ENCODE data around the gene RHBDD1.

RHBDD1 gene

DNA sequence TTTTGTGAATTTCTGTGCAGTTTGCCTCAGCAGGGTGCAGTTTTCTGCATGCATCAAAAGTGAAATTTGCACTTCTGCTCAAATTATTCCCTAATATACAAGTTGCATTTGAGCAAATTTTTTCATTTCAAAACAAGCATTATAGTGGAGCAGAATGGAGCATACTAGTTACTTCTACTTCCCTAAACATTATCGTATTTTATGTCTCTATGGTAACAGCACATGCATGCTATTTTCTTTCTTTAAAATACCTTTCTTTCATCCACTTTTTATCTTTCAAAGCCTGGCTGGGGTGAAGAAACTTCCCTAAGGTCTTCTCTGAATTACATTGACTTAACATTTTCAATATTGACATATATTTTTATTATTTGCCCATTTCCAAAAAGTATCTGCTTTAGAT lies 11.2 kb downstream of the RHBDD1 start:
- no peak for DNase-seq

DNA sequence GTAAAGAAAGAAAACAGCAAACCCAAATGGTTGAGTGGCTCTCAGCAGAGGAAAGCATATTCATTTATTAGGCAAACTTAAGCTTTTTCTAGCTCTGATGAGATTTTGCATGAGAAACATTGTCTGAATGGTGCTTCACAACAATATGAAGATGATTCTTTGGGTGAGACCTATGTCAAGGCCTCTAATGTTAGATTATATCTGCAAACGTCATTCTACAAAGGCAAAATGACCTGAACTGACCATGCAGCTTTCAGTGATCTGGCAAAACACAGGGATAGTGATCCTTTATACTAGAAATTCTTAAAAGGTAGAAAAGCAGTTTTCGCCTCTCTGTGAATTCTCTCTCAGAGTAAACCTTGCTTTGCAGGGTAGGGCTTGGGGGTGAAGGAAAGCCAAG lies 11.7 kb downstream of the RHBDD1 start:
- no peak for DNase-seq

DNA sequence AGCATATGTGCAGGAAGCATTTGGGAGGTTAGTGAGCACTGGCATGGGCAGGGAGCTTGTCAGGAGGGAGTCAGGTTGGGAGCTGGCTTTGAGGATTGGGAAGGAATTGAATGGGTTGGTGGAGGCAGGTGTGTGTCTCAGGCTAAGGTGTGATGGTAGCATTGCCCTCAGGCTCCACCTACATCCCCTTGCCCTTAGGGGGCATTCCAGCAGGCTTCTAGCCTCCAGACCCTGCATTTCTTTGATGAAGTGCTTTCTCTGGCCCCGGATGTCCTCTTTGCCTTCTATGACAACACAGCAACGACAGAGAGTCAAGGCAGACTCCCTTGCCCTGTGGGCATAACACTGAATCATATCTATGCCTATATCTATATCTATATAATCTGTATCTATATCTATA lies 13.5 kb downstream of the RHBDD1 start:
- DNase-seq, result no peak

DNA sequence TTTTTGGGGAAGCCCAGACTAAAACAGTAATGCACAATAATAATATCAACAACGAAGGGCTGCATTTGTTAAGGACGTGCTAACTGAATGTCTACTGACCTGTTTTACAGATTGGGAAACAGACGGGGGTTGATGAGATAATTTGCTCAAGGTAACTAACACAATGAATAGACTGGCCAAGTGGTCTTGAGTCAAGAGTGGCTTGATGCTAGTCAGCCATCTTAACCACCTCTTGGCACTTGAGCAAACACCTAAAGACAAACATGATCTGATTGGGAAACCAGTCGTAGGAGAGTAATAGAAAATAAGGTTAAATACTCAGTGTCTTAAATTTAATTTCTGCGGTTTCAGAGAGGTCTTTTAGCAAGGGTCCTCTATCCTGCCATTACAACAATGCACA lies 14.2 kb downstream of the RHBDD1 start:
- no peak for DNase-seq

DNA sequence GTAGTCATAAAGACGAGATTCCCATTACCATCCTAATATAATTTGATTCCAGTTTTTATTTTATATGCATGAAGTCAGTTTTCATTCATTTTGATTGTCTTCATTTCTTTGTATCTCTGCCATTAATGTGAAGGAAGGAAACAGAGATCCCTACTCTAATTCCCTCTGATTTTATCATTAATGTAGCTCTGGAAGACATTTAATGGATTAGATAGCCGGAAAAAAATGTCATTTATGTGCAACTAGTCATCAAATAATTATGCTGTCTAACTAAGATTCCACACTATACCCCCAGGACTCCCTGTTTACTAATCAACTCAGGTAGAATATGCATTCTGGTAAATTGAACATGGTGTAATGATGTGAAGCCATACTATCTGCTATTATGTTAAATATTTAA lies 19.9 kb downstream of the RHBDD1 start:
- no peak for DNase-seq

DNA sequence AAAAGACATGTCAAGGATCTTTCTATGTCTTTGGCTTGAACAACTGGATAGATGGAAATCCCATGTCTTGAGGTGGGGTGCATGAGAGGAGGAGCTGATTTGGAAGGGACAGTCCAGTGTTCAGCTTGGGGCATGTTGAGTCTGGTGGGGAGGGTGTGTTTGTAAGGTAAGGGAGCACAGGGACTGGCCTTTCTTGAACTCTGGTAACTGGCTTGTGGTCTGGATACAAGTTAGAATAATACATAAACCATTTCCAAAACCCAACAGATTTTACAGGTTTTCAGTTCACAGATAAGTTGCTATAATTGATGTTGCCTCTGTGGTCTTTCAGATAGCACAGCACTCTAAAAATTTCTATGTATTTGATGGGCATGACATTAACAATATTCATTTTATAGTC lies 24.2 kb downstream of the RHBDD1 start:
- DNase-seq, result no peak

DNA sequence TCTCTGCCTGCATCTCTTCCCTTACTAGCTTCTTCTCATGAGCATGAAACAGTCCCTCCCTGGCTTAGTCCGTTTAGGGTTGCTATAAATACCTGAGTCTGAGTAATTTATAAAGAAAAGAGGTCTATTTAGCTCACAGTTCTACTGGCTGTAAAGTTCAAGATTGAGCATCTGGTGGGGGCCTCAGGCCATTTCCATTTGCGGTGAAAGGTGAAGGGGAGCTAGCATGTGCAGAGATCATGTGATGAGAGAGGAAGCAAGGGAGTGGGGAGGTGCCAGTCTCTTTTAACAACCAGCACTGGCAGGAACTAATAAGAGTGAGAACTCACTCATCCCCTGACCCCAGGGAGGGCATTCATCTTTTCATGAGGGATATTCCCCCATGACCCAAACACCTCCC lies 26.8 kb downstream of the RHBDD1 start:
- no peak for DNase-seq

DNA sequence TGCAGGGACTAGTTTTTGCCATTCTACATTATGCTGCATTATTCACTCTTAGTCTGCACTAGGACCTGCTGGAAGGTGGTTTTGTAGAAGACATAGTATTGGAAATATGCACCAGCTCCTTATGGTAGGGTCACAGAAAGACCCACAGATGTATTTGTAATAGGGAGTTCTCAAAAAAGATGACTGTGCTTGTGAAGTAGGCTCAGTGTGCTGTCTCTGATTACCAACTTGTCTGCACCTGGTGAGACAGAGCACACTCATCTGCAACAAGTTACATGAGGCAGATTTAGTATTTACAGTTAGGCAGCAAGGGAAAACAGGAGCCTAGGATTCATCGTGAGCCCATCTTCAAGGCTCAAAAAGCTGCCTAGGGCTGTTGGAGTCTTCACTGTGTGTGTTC lies 29.4 kb downstream of the RHBDD1 start:
- no peak for DNase-seq

DNA sequence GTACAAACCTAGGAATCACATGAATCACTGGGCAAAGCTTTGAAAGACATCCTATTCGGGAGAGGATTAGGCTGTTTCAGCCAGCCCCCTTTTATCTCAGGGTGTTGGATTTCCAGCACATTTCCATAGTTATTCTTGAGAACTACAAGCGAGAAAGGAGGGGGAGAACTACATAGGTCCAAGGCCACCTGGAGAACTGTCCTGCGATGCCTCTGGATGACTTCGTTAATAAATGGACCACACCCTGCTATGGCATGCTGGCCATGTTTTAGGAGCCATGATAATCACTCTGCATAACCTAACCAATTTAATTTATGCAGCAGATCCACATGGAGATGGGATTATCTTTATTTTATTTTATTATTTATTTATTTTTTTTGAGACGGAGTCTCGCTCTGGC lies 29.9 kb downstream of the RHBDD1 start:
- DNase-seq, result no peak

DNA sequence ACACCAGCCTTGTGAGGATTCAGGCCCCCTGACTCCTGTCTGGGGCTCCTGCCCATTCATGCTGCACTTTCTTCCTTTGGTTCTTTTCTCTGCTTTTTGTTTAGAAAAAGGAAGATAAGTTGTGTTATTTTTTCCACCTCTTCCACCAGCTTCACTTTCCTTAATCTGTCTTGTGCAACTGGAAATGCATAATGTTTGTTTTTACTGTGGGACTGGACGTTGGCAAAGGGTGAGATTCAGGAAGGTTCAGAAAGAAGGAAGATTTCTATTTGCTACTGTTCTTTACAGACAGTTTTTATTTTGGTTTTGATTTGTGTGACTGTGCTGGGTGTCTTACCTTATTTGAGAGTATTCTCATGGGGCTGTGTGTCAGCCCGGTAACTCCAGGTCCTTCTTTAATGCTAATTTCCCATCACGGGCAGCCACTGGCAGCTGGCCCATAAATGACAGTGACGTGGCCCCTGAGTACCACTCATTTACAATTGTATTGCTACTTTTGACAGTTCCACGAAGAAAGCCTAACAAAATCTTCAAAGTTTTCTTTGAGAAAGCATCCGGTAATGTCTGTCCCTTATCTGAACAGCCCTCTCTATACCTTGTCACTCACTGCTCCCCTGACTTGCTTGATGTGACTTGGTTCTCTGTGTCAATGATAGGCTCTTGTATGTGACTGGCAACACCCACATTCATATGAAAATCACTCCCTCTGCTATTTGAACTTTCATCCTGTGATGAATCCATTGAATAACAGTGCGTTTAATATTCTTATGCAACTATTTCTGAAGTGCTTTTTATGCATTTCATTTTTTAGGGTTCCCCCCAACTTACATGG lies 32.7 kb downstream of the RHBDD1 start:
- DNase-seq, result no peak

DNA sequence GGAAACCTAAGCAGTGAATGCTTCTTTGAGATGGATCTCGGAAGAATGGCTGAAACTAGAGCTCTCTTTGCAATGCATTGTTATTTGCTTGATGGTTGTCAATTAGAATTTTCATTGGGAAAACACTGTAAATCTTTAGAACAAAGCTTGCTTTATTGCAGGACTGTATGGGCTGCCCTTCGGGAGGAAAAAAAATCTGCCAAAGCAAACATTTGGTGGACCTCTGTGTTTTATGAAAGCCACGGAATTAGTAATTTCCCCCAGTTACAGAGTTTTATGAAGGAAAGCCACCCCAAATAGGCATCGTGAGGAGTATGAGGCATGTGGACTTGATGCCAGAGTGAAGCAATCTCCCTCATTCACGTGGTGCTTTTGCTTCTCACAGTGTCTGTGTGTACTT lies 33.5 kb downstream of the RHBDD1 start:
- no peak for DNase-seq

DNA sequence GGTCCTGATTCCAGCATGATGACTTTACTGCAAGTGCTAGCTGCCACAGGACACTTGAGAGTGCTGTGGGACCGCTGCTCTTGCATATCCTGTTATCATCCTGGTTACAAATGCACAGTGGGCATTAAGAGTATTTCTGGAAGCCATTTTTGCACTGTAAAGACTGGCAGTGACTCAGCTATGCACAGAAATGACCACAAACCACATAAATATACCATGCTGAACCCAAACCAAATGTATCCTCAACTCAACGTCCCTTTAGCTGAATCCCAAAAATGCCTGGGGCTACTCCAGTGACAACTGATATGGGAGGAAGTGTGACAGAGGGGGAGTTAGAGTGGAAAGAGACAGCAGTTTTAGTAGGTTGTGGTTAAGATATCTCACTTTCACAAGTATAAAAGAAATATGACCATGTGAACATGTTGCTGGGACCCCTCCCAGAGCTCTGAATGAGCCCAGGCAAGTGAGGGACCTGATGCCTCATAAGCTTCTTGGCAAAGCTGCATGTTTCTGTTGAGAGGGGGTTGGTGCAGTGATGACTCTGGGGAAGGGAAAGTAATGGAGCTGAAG lies 37.3 kb downstream of the RHBDD1 start:
- peak; percentile 31 to 32 for DNase-seq

DNA sequence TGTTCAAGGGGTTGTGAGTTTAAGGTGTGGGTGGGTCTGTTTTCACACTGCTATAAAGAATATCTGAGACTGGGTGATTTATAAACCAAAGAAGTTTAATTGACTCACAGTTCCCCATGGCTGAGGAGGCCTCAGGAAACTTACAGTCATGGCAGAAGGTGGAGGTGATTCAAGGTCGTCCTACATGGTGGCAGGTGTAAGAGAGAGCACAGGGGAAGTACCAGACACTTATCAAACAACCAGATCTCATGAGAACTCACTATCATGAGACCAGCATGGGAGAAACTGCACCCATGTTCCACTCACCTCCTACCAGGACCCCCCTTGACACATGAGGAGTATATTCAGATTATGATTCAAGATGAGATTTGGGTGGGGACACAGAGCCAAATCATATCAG lies 38.0 kb downstream of the RHBDD1 start:
- no peak for DNase-seq

DNA sequence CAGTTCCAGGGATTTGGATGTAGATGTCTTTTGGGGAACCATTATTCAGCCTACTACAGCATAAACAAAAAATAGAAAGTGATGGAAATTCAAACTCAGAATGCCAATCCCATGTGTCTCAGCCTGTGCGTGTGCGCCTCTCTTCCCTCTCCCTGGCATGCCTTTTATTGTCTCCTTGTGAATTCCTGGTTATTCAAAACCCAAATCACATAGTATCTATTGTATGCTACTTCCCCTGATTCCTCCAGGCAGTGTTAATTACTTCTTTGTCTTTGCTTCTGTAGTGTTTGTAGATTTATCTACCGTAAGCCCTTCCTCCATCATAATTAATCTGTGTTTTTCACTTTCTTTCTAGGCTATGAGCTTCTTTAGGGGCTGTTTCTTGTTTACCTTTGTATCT lies 38.9 kb downstream of the RHBDD1 start:
- DNase-seq, result no peak

DNA sequence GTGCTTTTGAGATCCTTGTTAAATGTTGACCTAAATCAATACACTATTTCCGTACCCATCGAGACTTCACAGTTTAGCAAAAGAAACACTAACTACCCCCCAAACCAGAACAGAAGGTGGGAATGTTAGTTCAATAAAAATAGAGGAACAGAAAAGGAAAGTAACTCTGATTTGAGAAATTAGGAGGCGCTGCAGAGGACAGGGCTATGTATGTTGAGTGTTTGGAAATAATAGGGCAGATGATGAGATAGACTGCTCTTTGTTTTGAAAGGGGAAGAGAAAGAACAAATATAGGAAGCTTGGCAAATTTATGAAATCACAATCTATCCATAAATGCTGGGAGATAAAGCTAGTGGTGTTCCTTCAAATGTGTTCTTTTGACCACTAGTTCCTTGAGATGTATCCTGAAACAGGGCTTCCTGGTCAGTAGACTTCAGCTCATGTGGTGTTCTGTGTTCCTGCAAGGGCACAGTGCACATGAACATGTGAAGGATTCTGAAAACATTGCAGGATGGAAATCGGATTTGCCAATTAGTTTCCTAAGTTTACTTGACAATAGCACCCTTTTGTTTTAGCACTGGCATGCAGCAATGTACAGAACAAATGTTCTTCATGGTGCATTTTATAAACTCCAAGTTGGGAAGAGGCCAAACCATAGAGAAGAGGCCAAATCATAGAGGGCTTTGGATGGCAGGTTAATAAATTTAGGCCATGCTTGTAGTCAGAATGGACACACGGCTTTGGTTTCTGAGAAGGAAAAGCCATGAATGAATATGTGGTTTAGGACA lies 39.8 kb downstream of the RHBDD1 start:
- DNase-seq, result no peak

DNA sequence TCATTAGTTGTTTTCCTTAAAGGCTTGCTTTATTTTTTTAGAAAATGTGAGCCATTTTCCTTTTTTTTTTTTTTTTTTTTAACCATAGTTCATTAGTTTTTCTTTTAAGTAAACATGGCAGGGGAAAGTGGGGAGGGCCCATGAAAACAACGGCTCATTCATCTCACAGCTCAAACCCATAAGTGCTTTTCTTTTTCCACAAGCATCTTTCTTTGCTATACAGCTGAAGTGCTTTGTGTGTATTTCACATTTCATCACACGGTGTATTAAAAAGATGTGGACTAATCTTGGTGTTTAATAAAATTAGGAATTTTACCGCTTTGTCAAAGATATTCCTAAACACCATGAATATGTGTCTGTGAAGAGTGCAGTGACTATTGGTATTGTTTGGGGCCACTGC lies 41.6 kb downstream of the RHBDD1 start:
- no peak for DNase-seq

DNA sequence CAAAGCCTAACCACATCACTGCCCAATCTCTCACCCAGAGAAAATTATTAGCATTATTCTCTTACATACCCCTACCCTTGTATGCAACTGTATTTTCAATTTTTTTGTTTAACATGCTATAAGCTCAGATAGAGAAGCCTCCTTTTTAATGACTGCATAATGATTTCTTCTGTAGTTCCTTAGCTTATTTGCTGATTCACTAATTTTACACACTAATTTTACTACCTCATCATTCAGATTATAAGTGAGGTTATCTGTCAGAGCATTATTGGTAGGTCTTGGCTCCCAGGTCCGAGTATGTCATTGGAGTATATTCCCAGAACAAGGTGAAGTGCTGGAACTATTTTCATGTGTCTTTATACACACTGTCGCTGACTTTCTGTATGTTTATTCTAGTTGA lies 45.4 kb downstream of the RHBDD1 start:
- no peak for DNase-seq

DNA sequence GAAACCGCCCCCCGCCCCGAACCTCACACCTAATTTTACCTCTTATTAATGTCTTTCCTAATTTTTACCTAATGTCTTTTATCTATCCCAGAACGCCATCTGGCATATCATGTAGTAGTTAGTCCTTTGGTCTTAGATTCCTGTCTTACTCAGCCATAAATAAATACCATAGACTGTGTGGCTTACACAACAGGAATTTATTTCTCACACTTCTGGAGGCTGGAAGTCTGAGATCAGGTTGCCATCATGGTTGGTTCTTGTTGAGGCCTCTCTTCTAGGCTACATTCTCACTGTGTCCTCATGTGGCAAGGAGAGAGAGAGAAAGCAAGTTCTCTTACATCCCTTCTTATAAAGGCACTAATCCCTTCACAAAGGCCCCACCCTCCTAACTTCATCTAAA lies 46.8 kb downstream of the RHBDD1 start:
- DNase-seq, result no peak

DNA sequence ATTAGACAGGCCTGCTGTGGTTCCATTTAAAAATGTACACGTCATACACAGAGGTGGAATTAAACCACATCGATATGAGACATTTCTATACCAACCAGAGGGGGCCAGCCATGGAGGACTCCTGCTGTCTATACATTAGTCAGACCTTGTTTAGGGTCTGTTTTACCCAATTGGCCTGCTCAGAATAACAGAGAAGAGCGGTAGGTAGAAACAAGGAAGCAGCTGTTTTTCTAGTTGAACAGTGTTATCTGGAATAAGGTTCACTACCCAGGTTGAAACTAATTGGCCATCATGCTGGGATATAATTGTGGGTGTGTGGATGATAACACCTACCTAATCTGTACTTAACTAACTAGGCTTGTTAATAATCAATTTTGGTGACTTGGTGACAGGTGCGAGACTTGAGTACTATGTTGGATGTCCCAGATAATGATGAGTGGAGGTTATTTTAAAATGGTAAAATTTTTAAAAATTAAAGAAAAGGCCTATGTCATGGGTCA lies 47.5 kb downstream of the RHBDD1 start:
- DNase-seq, result no peak

DNA sequence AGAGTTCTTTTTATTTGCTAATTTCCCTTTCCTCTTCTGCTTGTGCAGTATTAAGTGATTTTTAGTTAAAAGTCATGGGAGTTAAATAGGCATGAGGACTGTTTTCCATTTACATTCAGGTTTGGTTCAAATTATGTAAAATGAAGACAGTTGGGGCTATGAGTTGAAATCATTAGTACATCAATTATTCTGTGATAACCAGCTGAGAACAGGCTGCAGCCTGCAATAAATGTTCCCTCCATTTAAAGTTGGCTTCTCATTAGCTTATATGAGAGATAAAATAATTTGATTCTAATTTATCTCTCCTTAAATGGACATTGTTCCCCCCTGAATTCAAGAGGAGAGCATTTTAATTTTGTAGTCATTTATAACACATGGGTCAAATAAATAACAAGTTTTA lies 48.3 kb downstream of the RHBDD1 start:
- no peak for DNase-seq

DNA sequence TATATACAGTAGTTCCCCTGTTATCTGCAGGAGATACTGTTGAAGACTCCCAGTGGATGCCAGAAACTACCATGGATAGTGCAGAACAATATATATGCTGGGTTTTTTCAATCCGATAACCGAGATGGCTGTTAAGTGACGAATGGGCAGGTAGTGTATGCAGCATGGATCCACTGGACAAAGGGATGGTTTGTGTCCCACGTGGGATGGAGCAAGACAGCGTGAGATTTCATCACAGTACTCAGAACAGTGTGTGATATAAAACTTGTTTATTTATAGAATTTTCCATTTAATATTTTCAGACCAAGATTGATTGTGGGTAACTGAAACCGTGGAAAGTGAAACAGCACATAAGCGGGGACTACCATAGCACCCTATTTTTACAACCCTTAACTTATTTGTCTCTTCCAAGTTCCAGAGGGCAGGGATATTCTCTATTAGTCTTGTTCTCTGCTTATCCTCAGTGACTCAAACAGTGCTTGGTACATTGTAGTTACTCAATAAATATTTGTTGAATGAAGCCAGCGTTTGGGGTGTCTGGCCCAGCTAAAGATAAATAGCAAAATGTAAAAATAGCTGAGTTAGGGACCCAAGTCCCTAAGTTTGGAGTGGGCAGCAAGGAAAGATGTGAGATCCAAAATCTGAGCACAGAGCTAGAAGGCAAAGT lies 50.0 kb downstream of the RHBDD1 start:
- DNase-seq, result no peak

DNA sequence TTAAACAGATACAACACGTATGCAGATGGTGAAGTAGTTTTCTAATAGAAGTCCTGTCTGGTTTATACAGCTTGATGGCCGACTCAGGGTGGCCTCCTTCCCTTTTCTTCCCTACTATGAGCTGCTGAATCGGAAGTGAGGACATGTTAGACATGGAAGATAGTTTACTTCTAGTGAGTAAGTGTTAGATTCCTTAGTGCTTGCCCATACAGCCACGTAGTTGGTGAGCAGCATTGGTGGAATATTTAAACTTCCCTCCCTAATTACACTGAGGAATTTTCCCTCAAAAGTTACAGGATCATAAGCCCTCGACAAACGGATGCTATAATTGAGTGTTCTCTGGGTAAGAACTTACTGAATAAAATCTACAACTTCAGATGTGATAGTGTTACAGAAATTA lies 52.1 kb downstream of the RHBDD1 start:
- DNase-seq, result no peak

DNA sequence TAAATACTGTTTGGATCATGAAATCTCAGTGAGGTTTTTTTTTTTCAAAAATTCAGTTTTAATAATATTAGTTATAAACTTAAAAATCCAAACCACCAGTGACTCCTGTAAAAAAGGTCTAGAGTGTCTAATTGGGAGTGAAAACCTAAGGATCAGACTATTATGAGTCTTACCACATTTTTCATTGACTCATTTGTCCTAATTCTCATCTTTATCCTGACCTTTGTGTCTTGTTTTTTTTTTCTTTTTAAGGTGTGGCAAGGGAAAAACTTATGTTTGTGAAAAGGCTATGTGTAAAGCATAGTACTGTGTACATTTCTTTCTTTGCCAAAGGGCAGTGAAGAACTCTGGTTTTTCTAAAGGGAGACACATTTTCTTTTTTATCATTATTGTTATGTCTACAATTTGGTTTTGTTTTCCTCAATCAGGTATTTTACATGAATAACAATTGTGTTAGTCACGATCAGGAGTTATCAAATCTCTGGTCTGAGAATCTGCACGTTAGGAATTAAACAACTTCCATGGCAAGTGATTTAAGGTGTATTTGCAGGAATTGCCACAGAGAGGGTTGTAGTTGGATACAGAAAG lies 52.6 kb downstream of the RHBDD1 start:
- DNase-seq, result no peak

Data from Kasumi-1 (cell line).